Stimulated activated CD4-positive, alpha-beta T cell treated with anti-CD3 and anti-CD28 coated beads, Interleukin-1b, Interleukin-23, amount 100 ng/mL, for 1 hour (primary cell): ENCODE results near the gene DNAAF3.
"Not testable (repeated sequence)": the region's sequence is repeated elsewhere in the genome, so short reads cannot be mapped to it uniquely, and the experiment has no call there.

Source experiments
- DNase-seq, 2 donors: peaks; one replicate each; pipeline ENCODE4 v3.0.0-alpha.2; 2020; ENCODE audit warnings: low read depth in 2 of 2

The DNAAF3 gene

DNA sequence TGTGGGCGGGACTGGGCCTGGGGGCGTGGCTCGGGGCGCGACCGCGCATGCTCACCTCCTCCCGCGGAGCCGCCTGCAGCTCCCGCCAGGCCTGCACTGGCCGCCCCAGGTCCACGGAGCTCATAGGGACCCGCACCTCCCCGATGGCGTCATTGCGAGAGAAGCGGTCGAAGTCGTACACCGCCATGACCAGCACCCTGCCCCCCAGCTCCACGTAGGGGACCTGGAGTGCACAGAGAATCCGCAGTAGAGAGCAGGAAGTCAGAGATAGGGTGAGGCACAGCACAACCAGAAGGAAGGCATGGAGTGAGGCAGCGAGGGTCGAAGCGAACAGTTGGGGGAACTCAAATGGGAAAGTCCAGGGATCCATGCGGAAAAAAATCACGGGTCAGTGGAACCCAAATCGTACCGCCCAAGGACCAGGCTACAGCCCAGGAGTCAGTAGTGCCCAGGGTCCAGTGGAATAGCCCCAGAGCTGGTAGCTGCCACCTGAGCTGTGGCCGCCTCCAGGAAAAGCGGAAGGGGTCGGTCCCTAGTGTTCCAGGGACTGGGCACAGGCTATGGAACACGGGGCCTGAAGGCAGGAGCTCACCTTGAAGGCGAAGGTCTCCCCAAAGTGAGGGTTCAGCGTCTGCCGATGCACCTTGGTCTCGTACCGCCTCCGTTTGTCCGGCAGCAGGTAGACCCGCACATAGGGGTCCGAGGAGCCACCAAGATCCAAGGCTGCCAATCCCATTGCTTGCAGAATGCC lies 8.9 kb upstream of the DNAAF3 start:
- DNase-seq, result no peak

- DNase-seq, result no peak
Measured at GRCh38 chr19:55174425-55175116, 8.2 kb upstream of the DNAAF3 start.

DNA sequence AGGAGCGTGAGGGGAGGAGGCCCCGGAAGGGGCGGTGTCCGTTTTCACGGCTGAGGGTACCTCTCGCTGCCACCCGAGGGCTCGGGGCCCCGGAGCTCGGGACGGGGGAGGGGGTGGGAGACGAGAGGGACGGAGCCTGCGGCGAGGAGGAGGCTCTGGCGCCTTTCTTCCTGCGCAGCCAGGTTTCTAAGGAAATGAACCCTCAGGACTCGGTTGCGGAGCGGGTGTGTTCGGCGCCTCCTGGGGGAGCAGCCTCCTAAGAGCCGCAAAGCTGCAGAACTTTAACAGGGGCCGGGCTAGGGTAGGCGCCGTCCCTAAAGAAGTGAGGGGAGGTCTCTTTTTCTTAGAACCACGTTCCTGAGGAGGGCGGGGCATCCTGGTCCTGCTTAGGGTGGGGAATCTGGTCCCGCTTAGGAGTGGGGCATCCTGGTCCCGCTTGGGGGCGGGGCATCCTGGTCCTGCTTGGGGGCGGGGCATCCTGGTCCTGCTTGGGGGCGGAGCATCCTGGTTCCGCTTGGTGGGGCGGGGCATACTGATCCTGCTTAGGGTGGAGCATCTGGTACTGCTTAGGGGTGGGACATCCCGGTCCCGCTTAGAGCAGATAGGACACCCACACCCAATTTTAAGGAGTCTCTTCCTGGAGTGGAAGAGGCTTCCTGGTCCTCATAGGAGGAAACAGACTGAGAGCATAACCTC lies 7.4 kb upstream of the DNAAF3 start:
- DNase-seq, result no peak

DNA sequence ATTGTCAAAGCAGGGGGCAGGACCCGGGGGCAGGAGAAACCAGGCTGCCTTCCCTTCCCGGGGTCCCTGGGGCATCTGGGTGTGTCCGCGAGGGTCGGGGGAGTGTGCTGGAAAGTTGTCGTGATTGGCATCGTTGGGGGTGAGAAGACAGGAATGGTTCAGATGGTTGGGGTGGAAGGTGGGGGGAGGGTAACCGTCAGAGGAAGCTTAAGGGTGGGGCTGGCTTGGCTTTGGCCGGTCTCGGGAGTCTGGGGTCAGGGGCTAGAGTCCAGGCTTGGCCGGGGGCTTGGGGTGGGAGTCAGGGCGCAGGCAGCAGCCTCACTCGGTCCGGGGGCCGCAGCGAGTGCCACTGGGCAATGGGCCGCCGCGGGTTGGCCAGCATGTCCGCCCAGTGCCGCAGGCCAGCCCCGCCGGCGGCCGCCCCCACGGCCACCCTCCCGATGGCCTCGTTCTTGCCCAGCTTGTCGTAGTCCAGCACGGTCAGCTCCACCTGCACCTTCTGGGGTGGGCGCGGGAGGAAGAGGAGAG lies 6.8 kb upstream of the DNAAF3 start:
- no peak for DNase-seq

DNA sequence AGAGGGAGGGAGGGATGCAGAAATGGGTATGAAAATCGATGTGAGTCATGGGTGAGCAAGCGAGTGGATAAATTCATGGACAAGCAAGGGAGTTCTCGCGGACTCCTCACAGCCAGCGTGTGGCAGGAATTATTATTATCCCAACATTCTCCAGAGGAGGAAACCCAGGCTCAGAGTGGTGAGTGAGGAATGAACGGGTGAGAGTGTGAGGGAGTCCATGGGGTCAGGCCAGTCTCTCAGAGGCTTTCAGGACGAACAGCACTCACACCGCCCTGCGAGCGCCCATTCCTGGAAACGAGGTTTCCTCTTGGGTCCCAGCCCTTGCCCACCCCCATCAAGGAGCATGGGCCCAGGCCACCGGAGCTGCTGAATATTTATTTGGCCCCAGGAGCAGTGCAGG lies 6.3 kb upstream of the DNAAF3 start:
- DNase-seq, result no peak

DNA sequence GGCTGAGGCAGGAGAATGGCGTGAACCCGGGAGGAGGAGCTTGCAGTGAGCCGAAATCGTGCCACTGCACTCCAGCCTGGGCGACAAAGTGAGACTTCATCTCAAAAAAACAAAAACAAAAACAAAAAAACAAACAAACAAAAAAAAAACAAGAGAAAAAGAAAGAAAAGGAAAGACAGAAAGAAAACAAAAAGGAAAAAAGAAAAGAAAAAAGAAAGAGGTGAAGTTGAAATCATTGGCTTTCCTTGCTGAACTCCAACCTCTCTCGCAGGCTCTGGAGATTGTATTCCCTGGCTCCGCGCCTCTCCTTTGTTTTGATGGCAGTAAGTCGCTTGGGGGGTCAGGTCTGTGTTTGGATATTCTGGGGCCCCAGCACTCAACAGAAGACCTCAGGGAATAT lies 5.9 kb upstream of the DNAAF3 start:
- not testable (repeated sequence) for DNase-seq

DNA sequence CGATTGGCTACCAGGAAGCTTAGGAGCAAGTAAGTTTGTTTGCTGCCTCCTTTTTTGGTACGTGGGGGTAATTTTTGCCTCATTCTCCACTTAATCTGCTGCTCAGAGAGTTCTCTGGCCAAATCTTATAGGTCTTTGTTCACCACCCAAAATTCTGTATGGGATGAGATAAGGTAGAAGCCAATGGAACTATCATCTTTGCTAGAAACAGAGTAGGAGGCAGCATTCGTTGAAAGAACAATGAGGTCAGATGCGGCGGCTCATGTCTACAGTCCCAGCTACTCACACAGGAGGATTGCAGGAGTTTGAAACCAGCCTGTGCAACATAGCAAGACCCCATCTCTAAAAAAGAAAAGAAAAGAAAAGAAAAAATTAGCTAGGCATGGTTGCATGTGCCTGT lies 5.0 kb upstream of the DNAAF3 start:
- no peak for DNase-seq

DNA sequence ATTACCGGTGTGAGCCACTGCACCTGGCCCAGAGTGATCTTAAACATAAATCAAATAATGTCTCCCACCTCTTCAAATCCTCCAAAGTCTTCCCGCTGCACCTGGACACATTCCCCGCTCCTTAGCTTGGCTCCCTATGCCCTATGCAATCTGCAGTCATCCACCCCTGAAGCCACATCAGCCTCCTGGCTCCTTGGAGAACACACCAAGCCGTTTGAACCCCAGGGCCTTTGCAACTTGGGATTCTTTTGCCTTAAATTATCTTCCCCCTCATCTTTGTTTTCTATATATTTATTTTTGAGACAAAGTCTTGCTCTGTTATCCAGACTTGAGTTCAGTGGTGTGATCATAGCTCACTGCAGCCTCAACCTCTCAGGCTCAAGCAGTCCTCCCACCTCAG lies 2.7 kb upstream of the DNAAF3 start:
- DNase-seq, result no peak

- DNase-seq, result no peak
Measured at GRCh38 chr19:55165952-55166529, 372 bp downstream of the DNAAF3 start.

DNA sequence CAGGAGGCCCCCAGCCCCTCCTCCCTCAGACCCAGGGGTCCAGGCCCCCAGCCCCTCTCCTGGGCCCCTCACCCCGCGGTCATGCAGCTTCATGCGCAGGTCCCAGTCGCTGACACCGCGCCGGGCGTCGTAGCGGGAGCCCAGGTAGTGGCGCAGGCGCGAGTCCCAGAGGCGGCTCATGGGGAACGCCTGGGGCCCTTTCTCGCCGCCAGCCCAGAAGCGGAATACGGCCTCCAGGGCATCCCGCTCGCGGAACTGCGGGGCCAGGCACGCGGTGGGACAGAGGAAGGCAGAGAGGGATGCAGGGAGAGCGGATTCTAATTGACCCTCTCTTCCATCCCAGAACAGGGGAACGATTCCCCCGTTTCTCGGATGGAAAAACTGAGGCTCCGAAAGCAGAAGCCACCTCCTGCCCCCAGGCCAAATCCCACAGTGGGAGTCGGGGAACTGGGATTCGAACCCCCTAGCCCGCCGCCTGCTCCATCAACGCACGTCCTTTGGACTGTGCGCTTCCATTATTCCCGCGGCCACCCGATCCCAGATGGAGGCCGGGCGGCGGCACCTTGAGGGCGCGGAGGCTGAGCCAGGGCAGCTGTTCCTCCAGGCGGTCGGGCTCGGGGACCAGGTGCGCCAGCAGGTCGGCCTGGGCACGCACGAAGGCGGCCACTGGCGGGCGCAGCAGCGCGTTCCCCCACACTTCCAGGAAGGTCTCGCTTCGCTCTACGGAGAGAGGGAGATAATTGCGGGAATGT lies 4.7 kb downstream of the DNAAF3 start:
- no peak for DNase-seq

DNA sequence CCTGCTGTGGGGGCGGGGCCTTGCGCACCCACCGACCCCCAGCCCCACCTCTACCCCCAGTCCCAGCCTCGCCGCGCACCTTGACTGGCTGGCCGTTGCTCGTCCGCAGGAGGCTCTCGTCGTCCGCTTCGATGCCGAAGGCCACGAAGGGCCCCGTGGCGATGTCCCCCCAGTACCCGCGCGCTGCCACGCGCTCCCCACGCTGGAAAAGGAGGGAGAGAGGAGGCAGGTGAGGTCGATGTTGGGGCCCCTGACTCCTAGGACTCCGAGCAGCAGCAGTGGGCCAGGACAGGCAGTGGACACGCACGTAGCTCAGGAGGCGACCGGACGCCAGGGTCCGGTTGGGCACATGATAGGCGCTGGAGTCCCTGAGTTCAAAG lies 5.4 kb downstream of the DNAAF3 start:
- no peak for DNase-seq

DNA sequence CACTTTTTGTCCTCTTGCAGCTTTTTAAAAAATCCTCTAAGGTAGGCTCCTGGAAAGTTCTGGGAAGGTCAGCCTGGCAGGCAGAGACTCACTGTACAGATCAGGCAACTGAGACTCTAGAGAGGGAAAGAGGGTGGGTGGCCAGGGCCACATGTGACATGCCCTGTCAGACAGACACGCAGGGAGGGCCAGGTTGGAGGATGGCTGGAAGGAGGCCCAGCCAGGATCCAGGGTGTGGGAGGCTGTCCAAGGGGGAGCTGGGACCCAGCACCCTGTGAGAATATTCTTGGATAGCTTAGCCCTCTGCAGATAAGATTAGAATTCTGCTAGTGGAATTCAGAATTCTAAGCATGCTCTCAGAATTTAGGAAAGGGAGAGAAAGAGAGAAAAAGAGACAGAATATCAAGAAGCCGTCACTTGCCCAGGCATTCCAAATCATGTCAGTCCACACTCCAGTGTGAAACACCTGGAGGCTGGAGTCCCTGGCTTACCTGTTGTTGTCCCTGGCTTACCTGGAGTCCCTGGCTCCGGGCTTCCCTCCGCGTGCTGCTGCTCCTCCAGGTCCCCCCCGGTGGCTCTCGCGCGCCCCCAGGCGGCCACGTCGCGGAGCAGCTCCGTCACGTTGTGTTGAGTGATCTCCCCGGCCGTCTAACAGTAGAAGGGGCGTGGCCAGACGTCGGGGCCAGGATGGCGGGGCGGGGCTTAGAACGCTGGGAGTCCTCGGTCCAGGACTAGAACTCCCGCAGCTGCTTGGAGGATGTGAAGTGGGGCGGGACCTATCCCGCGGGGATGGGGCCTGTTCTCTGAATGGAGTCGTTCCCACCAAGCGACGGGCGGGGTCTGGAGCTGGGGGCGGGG lies 6.1 kb downstream of the DNAAF3 start:
- DNase-seq, result peak; percentile 63 to 80

GRCh38 chr19:55158848-55159749 lies 7.3 kb downstream of the DNAAF3 start:
- no peak for DNase-seq

- DNase-seq, result no peak
Measured at GRCh38 chr19:55158423-55158822, 8.0 kb downstream of the DNAAF3 start.

DNA sequence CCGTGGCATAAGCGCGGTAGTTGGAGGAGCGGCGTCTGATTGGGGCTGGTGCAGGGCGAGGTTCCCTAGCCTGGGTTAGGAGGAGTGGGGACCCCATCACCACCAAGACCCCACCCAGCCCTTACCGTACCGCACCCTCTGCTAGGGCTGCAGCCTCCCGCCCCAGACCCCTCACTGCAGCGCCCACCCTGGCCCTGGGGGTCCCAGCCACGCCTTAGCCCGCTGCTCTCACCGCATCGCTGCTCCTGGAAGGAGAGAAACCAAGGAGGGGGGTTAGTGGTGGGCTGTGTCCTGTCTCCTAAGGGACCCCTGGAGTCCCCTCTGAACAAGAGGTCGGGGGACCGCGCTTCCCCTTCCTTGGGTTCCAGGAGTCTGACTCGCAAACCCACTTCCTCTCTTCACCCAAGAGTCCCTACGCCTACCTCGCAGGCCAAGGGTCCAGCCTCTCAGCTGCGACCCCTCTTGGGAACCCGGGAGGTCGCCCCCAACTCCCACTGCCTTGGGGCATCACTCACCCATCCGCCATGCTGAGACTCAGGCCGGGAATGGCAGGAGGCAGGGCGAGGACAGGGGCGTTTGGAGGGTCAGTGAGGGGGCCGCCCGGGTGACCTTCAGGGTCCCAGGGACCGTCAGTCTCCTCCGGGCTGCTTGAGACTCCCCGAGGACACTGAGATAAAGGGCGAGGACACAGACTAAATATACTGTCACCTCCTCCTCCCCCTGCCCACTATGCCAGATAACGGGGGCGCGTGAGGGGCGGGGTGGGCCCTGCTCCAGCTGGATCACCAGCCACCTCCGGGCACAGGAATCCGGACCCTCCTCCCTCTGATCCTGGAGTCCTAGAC lies 9.1 kb downstream of the DNAAF3 start, which contains the start of gene TNNI3:
TNNI3 (minus strand) TSS at position 669 of the 845 bp plus-strand sequence; CDS start at position 526, 143 bp downstream.
- no peak for DNase-seq

GRCh38 chr19:55156202-55157063 lies 10.0 kb downstream of the DNAAF3 start:
- DNase-seq, result peak in 1 of 2 donors; percentile 25

- DNase-seq, result not testable (repeated sequence)
Measured at GRCh38 chr19:55155784-55156183, 10.6 kb downstream of the DNAAF3 start.
